ENCODE data around the gene SH2B3.

The SH2B3 gene

GRCh38 chr12:111409780-111410430 is 4.2 kb downstream of the SH2B3 start:
- H3K4me3 ChIP-seq, result peak overlapping the region; percentile 92
- no peak for DNase-seq (ENCODE audit: low read depth, low spot score)
- TF ChIP-seq FOXP2 (optimal IDR thresholded peaks at IDR 0.05; ENCODE audit: control extremely low read depth, extremely low read length, insufficient read depth) (no peak), EZH2 (IDR thresholded peaks at IDR 0.05) (no peak), POLR2AphosphoS5 (IDR thresholded peaks at IDR 0.05; ENCODE audit: borderline replicate concordance, low read depth, low read length) (no peak; the same call in none of the 2 replicates)
- H3K36me3 ChIP-seq (ENCODE audit: insufficient read depth, low read length), result no peaks in the 10 kb centered on the region
- peak overlapping the region; percentile 50 for H3K9ac ChIP-seq (ENCODE audit: insufficient read length)
- peak overlapping the region; percentile 96 for H3K27ac ChIP-seq
- H3K9me3 ChIP-seq (ENCODE audit: low read depth, low read length), result no peaks in the 10 kb centered on the region

- H3K27ac ChIP-seq, result peak overlapping the region; percentile 96
- DNase-seq (ENCODE audit: low read depth, low spot score), result no peak
- H3K4me3 ChIP-seq, result peak overlapping the region; percentile 92
- no peaks in the 10 kb centered on the region for H3K9me3 ChIP-seq (ENCODE audit: low read depth, low read length)
- no peak for TF ChIP-seq EZH2 (IDR thresholded peaks at IDR 0.05)
- no peak overlapping the region for H3K9ac ChIP-seq (ENCODE audit: insufficient read length)
- no peaks in the 10 kb centered on the region; the same call in 1 of the 2 replicates for H3K36me3 ChIP-seq (ENCODE audit: insufficient read depth, low read length)
Measured at GRCh38 chr12:111410431-111411184, 4.9 kb downstream of the SH2B3 start.

DNA sequence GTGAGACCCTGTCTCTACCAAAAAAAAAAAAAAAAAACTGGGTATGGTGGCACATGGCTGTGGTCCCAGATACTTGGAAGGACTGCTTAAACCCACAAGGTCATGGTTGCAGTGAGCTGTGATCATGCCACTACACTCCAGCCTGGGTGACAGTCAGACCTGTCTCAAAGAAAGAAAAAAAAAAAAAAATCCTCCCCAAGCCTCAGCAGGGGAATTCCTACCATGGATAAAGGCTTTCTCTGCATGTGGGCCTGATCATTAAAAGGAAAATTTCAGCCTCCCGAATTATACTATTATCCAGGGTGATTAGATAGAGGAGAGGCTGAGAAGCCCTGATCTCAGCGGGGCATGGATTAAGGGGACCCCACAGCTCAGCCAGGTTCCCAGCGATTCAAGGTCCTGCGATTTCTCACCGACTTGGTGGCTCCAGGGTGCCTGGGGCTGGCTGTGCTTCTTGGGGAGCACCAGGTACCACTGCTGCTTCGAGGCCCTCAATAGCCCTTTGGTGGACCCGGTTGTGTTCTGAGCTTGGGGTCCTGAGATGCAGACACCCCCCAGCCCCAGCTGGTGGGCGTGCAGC is 5.6 kb downstream of the SH2B3 start:
- no peak for TF ChIP-seq EZH2 (IDR thresholded peaks at IDR 0.05)
- TF ChIP-seq FOXP2 (optimal IDR thresholded peaks at IDR 0.05; ENCODE audit: control extremely low read depth, extremely low read length, insufficient read depth), result no peak
- TF ChIP-seq POLR2AphosphoS5 (IDR thresholded peaks at IDR 0.05; ENCODE audit: borderline replicate concordance, low read depth, low read length), result no peak
- peak overlapping the region; percentile 96 for H3K27ac ChIP-seq

DNA sequence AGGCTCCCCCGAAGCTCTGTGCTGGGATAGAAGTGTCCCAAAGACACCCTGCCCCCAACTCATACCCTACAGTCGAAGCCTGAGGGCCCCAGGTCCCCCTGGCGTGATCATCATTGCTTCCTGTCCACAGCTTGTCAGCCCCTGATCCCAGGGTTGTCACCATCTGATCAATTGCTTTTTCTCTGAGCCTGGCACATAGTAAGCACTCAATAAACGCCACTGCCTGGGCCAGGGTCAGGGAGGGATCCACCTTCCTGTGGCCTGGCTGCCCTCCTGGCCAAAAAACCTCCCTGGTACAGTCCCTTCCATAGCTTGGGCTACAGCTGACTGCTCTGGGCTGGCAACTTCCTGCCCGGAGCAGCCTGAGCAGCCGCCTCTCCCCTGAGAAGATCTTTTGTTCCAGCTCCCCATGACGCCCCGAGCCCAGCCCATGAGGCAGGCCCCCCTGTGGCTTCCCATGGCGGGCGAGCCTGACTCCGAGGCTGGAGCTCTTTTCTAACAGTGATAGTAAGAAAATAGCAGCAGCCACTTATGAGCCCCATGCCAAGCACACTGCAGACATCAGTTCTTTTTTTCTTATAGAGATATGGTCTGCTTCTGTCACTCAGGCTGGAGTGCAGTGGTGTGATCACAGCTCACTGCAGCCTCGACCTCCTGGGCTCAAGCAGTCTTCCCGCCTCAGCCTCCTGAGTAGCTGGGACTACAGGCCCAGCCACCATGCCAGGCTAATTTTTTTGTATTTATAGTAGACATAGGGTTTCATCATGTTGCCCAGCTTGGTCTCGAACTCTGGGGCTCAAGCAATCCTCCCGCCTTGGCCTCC is 6.5 kb downstream of the SH2B3 start:
- no peak for TF ChIP-seq FOXP2 (optimal IDR thresholded peaks at IDR 0.05; ENCODE audit: control extremely low read depth, extremely low read length, insufficient read depth)
- TF ChIP-seq POLR2AphosphoS5 (IDR thresholded peaks at IDR 0.05; ENCODE audit: borderline replicate concordance, low read depth, low read length), result peak; percentile 43
- Histone ChIP-seq H3K27ac (peak overlapping the region; percentile 96), H3K36me3 (ENCODE audit: insufficient read depth, low read length) (peaks cover 8% of the 10 kb centered on the region; the same call in 1 of the 2 replicates), H3K4me3 (peak overlapping the region; percentile 68), H3K9ac (ENCODE audit: insufficient read length) (peak overlapping the region; percentile 14), H3K9me3 (ENCODE audit: low read depth, low read length) (no peaks in the 10 kb centered on the region)
- no peak for DNase-seq (ENCODE audit: low read depth, low spot score)

More for the DNA sequence above, 5.6 kb downstream of the SH2B3 start:
- DNase-seq (ENCODE audit: low read depth, low spot score), result no peak
- H3K9me3 ChIP-seq (ENCODE audit: low read depth, low read length), result no peaks in the 10 kb centered on the region
- H3K36me3 ChIP-seq (ENCODE audit: insufficient read depth, low read length), result peaks cover 3% of the 10 kb centered on the region; the same call in 1 of the 2 replicates
- H3K9ac ChIP-seq (ENCODE audit: insufficient read length), result no peak overlapping the region
- H3K4me3 ChIP-seq, result peak overlapping the region; percentile 68

GRCh38 chr12:111412830-111413441 is 7.2 kb downstream of the SH2B3 start:
- no peak overlapping the region for H3K9ac ChIP-seq (ENCODE audit: insufficient read length)
- no peak for TF ChIP-seq POLR2AphosphoS5 (IDR thresholded peaks at IDR 0.05; ENCODE audit: borderline replicate concordance, low read depth, low read length)
- no peak for TF ChIP-seq FOXP2 (optimal IDR thresholded peaks at IDR 0.05; ENCODE audit: control extremely low read depth, extremely low read length, insufficient read depth)
- no peak for TF ChIP-seq EZH2 (IDR thresholded peaks at IDR 0.05)
- H3K4me3 ChIP-seq, result peak overlapping the region; percentile 68; the same call in 1 of the 2 replicates
- no peak for DNase-seq (ENCODE audit: low read depth, low spot score)
- H3K9me3 ChIP-seq (ENCODE audit: low read depth, low read length), result no peaks in the 10 kb centered on the region
- H3K36me3 ChIP-seq (ENCODE audit: insufficient read depth, low read length), result peaks cover 13% of the 10 kb centered on the region; the same call in 1 of the 2 replicates
- peak overlapping the region; percentile 96 for H3K27ac ChIP-seq

GRCh38 chr12:111413442-111414086 is 7.8 kb downstream of the SH2B3 start:
- Histone ChIP-seq H3K9me3 (ENCODE audit: low read depth, low read length) (no peaks in the 10 kb centered on the region), H3K4me3 (no peak overlapping the region), H3K9ac (ENCODE audit: insufficient read length) (no peak overlapping the region), H3K27ac (peak overlapping the region; percentile 96; the same call in 1 of the 2 replicates), H3K36me3 (ENCODE audit: insufficient read depth, low read length) (peaks cover 16% of the 10 kb centered on the region; the same call in 1 of the 2 replicates)
- no peak for DNase-seq (ENCODE audit: low read depth, low spot score)
- TF ChIP-seq FOXP2 (optimal IDR thresholded peaks at IDR 0.05; ENCODE audit: control extremely low read depth, extremely low read length, insufficient read depth), result no peak
- TF ChIP-seq POLR2AphosphoS5 (IDR thresholded peaks at IDR 0.05; ENCODE audit: borderline replicate concordance, low read depth, low read length), result no peak
- TF ChIP-seq EZH2 (IDR thresholded peaks at IDR 0.05), result no peak

DNA sequence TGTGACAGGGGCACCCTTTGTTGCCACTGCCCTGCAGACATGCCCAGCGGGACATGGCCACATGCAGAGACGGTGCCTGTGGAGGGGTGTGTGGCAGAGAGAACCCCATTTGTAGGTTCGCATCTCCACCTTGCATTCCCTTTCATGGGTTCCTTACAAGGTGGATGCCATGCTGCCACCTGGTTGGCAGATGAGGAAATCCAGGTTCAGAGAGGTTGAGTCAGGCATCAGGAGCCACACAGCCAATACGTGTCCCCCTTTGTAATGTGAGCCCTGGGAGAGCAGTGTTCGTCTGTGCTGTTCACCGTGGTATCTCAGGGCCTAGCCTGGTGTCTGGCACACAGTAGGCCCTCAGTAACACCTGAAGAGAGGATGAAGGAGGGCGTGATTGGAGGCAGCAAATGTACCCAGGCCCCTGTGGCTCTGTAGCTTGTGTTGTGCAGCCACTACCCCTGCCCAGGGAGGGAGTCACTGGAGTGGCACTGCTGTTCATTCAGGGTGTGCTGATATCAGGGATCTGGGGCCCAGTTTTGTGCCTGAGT is 9.1 kb downstream of the SH2B3 start:
- no peak for TF ChIP-seq EZH2 (IDR thresholded peaks at IDR 0.05)

More for the DNA sequence above, 9.1 kb downstream of the SH2B3 start:
- Histone ChIP-seq H3K9me3 (ENCODE audit: low read depth, low read length) (no peaks in the 10 kb centered on the region), H3K9ac (ENCODE audit: insufficient read length) (no peak overlapping the region), H3K36me3 (ENCODE audit: insufficient read depth, low read length) (peaks cover 26% of the 10 kb centered on the region), H3K27ac (0 out of 2 replicates have a peak overlapping the region, but pooled peaks have one; percentile 25), H3K4me3 (no peak overlapping the region)
- DNase-seq (ENCODE audit: low read depth, low spot score), result no peak
